ENCODE measurements around the gene CKS1B.

DNA sequence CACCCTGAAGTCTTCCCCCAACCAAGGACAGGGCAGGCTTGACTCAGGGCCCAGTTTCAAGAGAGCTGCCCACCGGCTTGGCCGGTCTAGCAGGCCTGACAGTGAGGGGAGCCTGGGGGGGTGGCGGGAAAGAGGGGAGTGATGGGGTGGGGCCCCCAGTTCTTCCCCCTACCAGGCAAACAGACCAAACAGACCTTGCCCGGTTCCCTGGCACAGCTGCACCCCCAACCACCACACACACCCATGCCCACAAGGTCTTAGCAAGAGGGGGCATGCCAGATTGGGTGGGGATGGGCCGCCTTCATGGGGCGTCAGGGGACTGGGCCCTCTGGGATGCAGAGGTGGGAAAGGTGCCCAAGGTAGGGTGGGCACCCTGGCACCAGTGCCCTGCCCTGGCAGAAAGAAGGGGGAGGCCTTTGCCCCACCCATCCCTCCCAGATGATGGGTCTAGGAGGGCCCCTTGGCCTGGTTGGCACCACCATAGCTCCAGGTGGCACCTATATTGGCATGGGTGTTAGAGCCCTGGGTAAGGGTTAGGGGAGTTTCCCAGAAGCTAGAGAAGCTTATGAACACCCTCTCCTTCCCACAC is 37.0 kb downstream of the CKS1B start:
- TF ChIP-seq ZC3H10 (CRISPR knock-in tag; IDR thresholded peaks at IDR 0.05) = no peak
- TF ChIP-seq, protein P1, sequence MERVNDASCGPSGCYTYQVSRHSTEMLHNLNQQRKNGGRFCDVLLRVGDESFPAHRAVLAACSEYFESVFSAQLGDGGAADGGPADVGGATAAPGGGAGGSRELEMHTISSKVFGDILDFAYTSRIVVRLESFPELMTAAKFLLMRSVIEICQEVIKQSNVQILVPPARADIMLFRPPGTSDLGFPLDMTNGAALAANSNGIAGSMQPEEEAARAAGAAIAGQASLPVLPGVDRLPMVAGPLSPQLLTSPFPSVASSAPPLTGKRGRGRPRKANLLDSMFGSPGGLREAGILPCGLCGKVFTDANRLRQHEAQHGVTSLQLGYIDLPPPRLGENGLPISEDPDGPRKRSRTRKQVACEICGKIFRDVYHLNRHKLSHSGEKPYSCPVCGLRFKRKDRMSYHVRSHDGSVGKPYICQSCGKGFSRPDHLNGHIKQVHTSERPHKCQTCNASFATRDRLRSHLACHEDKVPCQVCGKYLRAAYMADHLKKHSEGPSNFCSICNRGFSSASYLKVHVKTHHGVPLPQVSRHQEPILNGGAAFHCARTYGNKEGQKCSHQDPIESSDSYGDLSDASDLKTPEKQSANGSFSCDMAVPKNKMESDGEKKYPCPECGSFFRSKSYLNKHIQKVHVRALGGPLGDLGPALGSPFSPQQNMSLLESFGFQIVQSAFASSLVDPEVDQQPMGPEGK (CRISPR knock-in tag; IDR thresholded peaks at IDR 0.05; ENCODE audit: borderline replicate concordance) = no peak
- TF ChIP-seq ZFP30 (CRISPR knock-in tag; IDR thresholded peaks at IDR 0.05) = no peak
- no peak for TF ChIP-seq ZFP3 (CRISPR knock-in tag; IDR thresholded peaks at IDR 0.05)
- no peak for TF ChIP-seq BACH2 (CRISPR knock-in tag; IDR thresholded peaks at IDR 0.05; ENCODE audit: borderline replicate concordance)
- no peak for TF ChIP-seq RARB (CRISPR knock-in tag; IDR thresholded peaks at IDR 0.05)
